NCI-H2196 (cell line): Measurements from ENCODE around the gene MAP4K4.
A peak's percentile ranks its signal among the peaks of the same experiment; 100 is the strongest.
"Not testable (repeated sequence)": the region's sequence is repeated elsewhere in the genome, so short reads cannot be mapped to it uniquely, and the experiment has no call there.

Experiments
- DNase-seq: peaks from one replicate; lab custom pipeline; 2025; ENCODE audit not compliant: unreplicated experiment; lab: John Stamatoyannopoulos, UW

The MAP4K4 gene

DNA sequence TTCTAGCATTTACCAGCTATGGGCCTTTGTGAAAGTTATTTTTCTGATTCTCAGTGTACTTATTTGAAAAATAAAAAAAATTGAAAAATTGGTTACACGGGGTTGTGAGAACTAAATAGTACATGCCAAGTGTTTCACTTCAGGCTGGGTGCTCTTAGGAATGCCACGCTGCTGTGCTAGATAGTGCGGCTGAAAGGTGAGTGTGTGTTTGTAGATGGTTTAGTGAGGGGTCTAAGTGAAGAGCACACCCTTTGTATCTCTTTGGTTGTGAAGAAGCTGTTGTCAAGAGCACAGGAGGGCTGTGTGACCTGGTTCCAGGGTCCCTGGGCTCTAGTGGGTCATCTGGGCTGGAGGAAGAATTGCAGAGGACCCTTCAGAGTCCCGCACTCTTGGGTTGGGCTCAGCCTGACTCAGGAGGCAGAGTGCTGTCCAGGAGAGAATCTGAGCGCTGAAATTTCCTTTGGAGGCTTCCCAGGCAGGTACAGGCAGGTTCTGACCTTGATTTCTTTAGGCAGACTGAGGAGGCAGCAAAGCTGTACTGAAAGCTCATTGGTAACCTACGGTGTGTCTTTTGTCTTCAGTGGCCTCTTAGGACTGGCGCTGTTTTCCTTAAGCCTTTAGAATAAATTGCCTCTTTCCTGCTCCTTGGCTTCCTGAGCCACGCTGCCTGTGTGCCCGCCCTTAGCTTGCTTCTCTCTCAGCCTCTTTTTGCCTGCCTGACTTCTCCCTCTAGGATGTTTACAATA lies 44.4 kb downstream of the MAP4K4 start:
- DNase-seq: no peak

DNA sequence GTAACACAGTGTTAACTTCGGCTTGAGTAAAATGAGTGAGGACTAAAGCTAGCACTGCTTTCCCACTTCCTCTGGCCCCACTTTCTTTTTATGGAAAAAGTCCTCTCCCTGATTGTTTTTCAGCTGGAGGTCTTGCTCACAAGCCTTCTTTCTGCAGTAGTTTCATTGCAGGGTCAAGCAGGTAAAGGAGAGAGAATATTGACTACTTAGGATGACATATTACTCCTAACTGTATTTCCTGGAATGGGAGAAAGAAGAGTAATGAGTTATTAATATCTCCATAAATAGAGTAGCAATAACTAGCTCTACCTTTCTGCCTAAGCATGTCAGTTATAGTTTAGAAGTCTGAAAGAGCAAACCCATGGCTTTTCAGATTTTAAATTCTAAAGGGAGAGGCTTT lies 45.0 kb downstream of the MAP4K4 start:
- no peak for DNase-seq

DNA sequence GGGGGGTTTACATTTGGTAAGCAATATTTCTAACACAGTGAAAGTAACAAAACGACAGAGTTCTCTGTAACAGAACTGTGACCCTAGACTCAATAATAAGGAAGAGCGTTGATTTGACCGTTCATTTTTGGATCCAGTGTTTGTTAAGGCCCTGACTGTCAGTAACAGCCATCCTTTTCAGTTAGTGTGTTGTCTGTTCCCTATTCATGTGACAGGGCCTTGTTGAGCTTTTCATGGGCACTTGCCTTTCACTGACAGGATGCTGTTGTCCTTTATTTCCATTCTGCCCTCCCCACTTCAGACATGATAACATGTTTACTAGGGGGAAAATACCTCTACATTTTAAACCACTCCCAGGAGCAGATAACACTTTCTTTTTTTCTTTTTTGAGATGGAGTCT lies 45.8 kb downstream of the MAP4K4 start:
- no peak for DNase-seq

DNA sequence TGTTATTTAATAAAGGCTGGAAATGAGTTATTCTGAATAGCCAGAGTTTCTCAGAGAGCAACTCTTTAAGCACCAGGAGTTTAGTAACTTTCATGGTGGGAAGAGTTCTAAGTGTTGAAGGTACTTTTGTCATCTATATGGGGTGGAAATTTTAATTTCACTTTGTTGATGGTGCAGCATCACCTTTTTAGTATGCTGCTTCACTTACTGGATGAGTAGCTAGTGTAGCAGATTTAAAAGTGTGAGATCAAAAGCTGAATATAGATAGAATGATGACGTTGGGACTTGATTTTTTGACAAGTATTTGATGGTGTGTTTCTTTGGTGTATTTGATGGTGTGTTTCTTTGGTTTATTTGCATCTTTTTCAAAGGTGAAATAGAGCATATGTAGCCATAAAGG lies 47.3 kb downstream of the MAP4K4 start:
- no peak for DNase-seq

DNA sequence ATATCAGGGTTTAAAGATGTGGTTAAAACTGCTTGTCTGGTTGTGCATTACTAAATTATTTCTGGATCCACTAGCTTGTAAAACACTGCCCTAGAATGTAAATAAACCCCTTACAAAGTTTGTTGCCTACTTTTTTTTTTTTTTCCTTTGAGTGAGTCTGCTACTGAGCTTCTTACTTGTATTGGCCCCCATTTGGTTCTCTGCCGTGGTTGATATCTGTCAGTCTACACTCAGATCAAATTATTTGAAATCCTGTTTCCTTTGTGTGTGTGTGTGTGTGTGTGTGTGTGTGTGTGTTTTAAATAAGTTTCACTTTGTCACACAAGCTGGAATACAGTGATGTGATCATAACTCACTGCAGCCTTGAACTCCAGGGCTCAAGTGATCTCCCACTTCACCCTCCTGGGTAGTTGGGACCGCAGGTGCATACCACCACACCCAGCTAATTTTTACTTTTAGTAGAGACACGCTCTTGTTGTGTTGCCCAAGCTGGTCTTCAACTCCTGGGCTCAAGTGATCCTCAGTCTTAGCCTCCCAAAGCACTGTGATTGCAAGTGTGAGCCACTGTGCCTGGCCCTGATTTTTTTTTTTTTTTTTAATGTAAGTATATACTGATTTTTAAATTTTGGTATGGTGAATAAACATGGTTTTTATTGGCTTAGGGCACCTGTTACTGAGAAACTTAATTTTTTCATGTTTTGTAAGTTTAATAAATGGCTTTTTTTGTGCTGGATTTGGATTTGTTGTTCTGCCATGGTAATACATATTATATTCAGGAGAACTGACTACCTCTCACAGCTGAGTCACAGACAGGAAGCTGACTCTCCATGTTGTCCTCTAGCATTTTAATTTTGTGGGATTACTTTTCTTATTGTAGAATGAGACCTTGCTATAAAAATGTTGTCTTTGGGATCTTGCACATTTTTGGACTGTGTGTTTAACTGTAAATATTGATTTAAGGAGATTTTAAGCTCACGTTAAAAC lies 48.5 kb downstream of the MAP4K4 start:
- DNase-seq: no peak

DNA sequence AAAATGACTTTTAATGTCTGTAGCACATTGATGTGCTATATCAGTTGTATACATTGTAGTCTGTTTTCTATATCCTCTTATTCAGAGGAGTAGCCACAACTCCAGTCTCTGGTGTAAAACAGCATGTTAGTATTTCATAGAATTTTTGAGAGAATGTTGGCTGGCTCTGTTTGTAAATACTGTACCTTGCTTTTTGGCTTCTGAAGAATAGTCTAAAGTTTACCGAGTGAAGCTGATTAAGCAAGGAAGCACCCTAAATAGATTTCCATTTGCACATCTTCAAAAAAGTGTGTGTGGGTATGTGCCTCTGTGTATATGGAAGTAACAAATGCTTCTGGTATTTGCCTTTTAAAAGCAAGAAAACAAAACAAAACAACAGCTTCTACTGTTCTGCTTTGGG lies 50.5 kb downstream of the MAP4K4 start:
- no peak for DNase-seq

DNA sequence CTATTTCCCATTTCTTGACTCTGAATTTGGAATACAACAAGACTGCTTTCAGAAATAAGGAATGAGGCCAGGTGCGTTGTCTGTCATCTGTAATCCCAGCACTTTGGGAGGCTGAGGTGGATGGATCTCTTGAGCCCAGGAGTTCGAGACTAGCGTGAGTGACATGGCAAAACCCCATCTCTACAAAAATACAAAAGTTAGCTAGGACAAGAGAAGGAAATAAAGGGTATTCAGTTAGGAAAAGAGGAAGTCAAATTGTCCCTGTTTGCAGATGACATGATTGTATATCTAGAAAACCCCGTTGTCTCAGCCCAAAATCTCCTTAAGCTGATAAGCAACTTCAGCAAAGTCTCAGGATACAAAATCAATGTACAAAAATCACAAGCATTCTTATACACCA lies 51.0 kb downstream of the MAP4K4 start:
- DNase-seq: not testable (repeated sequence)

DNA sequence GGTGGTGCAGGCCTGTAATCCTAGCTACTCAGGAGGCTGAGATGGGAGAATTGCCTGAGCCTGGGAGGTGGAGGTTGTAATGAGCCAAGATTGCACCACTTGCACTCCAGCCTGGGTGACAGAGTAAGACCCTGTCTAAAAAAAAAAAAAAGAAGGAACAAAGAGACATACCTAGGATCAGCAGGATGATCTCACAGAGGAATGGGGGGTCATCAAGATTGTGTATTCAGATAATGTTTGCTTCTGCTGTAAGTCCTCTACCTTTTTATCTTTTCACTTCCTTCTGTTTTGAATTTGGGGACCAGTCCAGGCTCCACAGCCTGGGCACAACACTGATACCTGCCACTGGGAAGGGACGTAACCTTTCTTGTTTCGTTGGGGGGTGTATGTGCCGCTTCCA lies 53.2 kb downstream of the MAP4K4 start:
- no peak for DNase-seq

DNA sequence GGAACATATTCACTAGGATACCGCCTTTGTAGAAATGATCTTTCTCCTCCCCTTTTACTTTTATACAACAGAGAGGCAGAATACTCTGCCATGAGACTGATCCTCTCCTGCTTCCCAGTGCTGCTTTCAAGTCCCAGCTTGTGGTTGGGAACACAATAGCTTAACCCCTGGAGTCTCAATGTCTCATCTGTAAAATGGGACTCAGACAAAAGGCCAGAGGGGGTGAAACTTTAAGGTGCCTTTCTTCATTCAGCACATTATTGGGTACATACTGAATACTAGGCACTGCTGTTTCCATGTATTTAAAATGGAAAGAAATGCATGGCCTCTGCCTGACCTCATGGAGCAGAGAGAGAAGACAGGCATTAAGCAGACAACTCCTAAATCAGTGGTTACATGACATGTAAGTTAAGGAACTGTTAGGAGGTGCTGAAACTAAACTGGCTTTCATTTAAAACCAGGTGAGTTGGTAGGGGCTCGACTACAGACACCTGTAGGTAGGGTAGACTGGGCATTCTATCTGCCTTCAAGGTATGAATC lies 53.8 kb downstream of the MAP4K4 start:
- DNase-seq: no peak

DNA sequence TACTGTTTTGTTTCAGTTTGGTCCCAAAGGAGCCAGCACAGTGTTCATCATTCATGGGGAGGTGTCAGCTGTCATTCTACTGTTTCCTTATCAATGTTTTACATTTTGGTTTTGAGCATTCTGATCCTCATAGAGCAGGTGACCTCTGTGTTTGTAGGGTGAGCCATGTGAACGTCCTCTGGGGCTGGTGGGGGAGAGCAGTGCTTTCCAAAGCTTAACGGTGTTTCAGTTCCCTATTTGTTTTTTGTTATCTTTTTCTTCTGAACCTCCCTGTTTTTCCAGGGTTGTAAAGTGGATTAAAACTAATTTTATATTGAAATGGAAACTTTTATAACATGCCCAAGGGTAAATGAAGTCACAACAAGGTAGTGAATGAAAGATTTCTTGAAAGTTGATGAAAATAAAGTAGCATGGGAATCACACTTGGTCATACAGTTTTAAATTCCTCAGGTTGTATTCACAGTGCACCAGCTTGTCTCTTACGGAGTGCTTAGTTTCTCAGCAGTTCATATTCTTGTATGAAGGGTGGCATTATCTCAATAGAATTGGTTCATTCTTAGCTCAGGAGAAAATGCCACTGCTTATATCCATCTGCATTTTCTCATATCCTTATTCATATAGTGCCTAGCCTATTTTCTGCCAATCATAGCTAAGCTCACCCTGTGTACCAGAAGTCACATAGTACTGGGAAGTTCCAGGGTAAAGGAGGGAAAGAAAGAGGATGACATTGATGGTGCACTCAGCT lies 54.5 kb downstream of the MAP4K4 start:
- no peak for DNase-seq

DNA sequence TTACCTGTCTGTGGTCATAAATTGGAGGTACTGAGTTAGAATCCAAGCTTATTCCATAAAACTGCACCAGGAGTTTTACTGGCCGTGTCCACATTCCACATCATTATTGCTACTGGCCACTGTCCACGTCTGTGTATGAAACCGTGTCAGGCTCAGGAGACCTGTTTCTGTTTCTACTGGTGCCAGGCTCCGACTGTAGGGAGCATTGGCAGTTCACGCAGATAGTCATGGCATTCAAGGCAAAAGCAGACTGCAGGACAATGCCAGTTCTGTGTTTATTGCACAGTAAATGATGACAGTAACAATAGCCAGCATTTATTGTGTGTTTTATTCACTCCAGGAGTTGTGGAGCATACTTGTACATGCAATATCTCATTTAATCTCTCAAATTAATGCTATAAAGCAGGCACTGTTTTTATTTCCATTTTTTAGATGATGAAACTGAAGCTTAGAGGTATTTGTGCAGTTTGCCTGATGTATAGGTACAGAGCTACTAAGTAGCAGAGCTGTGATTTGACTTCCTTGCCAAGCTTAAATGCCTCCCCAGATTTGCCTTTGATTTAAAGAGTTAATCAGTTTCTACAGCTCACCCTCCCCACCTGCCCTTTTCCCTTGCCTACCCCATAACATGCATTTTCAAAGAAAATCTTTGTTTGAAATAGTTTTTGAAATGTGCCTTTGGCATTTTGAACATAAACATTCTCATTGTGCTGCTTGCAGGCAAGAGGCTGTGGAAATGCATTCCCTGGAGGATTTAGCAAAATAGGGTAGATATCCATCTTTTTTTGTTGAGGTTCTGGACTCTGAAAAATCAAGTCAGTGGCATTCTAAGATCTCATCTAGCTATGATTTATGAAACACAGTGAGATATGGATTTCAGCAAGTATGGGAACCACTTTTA lies 55.5 kb downstream of the MAP4K4 start:
- DNase-seq: no peak

DNA sequence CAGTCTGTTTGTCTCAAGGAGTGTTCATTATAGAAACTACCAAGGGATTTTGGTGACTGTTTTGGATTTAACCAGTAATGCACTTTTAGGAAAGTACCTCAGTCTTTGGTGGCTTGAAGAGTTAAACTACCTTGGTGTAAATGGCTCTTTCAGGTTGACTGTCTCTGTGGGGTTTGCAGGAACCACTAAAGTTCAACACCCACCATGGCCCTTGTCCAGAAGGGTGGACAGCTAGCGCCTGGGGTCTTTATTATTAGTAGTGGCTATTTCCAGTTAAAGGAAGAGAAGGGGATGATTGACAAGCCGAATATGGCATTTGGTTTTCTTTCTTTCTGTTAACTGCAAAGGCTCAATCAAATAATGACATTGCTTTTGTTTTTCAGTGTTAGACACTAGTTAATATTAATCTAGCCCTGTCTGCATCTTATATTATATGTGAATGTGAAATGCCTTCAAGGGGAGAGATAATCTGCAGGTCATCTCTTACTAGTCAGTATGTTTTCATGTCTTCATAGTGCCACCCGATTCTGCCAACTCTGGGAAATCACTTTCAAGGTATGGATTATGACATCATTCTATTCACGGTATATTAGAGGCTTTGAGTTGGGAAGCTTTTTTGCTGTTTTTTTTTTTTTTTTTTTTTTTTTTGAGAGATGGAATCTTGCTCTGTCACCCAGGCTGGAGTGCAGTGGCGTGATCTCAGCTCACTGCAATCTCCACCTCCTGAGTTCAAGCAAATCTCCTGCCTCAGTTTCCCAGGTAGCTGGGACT lies 56.4 kb downstream of the MAP4K4 start:
- DNase-seq: no peak

DNA sequence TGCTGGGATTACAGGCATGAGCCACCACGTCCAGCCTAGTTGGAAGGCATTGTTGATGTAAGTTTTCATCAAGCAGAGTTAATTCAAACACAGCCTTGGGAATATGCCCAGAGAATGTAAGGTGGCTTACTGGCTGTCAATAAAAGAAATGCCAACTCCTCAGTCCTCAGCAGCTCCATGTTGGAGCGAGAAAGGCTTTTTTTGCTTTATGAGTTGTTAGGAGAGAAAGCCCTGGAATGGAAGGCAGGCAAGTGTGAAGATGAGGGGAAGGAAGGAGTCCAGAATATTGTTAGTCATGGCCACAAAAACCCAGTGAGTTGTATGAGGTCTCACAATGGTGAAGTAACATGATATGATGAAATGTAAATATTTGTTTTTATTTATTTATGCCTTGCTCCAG lies 57.1 kb downstream of the MAP4K4 start:
- DNase-seq: peak; percentile 51

DNA sequence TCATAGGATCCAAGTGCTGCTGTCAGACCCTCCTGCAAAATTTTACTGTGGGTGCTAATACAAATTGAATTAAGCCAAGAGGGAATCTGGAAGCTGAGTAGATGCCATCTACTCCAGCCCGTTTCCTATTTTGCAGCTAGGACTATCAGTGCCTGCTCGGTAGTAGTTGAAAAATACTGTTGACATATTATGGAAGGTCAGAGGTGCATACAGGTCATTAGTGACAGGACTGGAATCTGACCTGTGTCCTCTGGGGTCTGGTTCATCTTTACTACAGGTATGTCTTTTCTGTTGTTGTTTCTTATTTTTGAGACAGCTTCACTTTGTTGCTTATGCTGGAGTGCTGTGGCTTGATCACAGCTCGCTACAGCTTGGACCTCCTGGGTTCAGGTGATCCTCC lies 58.8 kb downstream of the MAP4K4 start:
- DNase-seq: no peak

DNA sequence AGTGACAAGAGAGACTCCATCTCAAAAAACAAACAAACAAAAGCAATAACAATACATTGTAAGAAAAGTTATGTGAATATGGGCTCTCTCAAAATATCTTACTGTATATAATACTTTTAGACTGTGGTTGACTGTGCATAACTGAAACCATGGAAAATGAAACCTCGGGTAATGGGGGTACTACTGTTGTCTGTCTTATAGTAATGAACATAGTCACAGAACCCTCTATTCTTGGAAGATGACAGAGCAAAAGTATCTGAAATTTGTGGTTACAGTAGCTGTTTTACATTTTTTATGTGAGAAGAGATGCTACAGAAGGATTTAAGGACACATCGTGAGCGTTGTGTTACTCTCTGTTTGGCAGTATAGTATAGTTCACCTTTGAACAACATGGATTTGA lies 60.5 kb downstream of the MAP4K4 start:
- DNase-seq: no peak

DNA sequence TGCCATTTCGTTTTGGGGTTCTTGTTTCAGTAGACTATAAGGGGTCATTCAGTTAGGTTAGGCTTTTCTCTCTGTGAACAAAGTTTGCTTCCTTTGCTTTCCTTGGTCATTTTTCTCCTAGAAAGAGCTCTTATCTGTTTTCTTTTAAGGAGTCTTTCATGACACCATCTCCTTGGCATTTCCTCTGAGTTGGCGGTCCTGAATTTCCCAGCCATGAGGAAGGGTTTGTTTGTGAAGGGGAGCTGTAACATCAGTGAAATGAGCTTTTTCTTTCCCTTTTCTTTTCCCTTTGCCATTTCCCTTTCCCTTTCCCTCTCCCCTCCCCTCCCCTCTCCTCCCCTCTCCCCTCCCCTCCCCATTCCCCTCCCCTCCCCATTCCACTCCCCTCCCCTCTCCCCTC lies 61.7 kb downstream of the MAP4K4 start:
- no peak for DNase-seq

DNA sequence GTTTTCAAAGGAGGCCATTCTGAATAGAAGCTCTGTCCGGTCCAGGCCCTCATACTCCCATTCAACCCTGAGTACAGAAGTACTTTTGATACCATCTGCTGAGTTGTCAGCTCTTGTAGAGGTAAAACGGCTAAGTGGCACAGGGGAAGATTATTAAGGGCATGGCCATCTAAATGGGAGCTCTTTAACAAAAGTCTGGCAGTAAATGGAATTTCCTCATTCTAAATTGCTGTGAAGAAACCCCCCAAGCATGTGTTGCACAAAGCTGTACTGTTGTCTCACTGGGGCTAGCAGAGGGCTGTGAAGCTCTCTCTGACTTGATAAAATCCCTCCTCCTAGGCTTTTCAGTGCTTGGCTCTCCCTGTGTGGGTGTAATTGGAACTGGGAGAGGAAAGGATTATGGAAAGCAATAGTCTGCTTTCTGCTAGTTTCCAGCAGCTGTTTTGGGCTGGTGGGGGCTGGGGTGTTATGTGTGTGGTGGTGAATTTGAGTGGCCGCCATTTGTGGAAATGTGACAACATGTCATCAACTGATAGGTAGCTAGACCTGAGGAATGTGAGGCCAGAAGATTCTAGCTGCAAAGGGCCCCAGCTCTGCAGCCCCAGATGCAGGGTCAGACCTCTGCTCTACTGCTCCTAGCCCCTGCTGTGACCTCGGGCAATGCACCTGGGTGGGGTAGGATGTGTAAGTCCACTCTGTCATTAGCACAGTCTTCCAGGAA lies 65.1 kb downstream of the MAP4K4 start:
- no peak for DNase-seq

DNA sequence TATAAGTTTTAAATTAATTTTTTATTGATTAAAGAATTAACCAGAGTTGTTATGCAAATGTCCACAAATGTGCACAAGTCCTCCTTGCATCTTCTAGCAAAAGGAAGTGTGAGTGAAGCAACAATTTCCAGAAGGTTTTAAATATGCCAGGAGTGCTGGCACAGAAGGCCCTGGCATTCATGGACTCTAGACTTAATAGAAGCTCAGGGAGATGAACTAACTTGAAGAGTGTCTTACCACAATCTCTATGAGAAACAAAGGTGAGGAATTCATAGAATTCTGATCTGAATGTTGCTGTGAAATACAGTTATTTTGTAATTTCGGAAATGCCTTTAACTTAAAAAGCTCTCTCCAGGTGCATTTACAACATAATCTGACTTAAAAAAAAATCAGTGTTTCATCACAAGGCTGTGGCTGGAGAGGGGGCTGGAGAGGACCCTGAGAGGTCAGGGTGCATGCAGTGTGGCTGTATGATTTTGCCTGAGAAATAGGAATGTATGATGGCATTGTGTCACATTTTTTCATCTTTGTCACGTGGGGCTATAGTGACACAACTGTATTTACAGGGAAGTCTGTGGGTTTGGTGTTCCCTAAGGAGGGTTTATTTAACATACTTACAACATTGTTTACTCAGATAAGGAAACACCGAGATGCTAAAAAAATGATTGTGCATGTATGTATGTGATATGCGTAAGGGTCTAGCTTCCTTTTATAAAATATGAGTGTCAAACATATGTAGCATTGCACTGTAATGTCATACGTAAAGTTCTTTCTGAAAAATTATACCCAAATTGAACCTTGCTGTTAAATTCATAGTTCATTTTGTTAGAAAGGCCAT lies 66.2 kb downstream of the MAP4K4 start:
- no peak for DNase-seq
